PC-9 (cell line): Measurements from ENCODE around the gene CHRNB1. TPM values are rescaled to one million over a fixed set of nuclear protein-coding genes. Genes with fewer than 3 reads are reported as not detected.

ENCODE experiments used
- BruUV-seq: library from RNA; stranded (reverse); fragments of 400-500 nt; replicated peaks from 2 replicates; lab custom pipeline; 2021; lab: Mats Ljungman, UMichigan
- CTCF ChIA-PET: fragments of 300-600 bp; sonication (Branson Sonifier 250); formaldehyde crosslinking; loops from one replicate; lab custom pipeline; 2022; ENCODE audit warnings: antibody characterized with exemption; lab: Charles Lee
- POLR2A ChIA-PET: fragments of 300-600 bp; sonication (Branson Sonifier 250); formaldehyde crosslinking; loops from one replicate; lab custom pipeline; 2022; ENCODE audit warnings: antibody characterized with exemption; ENCODE audit not compliant: unreplicated experiment; lab: Charles Lee
- DNase-seq, 2 experiments: peaks; one replicate each; pipeline versions ENCODE4 v3.0.0 to v3.0.0-alpha.2; 2015 to 2022; ENCODE audit warnings: mixed read lengths in 1 of 2
- H2AFZ ChIP-seq: fragments of 200-600 bp; sonication (generic); 2 replicates; pipeline ENCODE4 v1.8.1; 2017; ENCODE audit warnings: antibody characterized with exemption
- H3F3A ChIP-seq: fragments of 200-600 bp; sonication (generic); 2 replicates; pipeline ENCODE4 v1.8.1; 2017; ENCODE audit warnings: antibody characterized with exemption, mild to moderate bottlenecking, low read depth; ENCODE audit not compliant: insufficient read depth
- H3K27ac ChIP-seq: fragments of 200-600 bp; sonication (generic); 2 replicates; pipeline ENCODE4 v1.6.1; 2016; ENCODE audit warnings: mixed run types
- H3K27me3 ChIP-seq: fragments of 200-600 bp; sonication (generic); 2 replicates; pipeline ENCODE4 v1.6.1; 2016; ENCODE audit warnings: low read depth, mixed run types; ENCODE audit not compliant: insufficient read depth
- H3K36me3 ChIP-seq: fragments of 200-600 bp; sonication (generic); 2 replicates; pipeline ENCODE4 v1.6.1; 2016; ENCODE audit warnings: low read depth, mixed run types
- H3K4me1 ChIP-seq: fragments of 200-600 bp; sonication (generic); replicated peaks from 2 replicates; pipeline ENCODE4 v1.6.1; 2016; ENCODE audit warnings: mixed run types; ENCODE audit not compliant: insufficient read depth
- H3K4me2 ChIP-seq: fragments of 200-600 bp; sonication (generic); 2 replicates; pipeline ENCODE4 v1.6.1; 2017; ENCODE audit warnings: mixed run types
- H3K4me3 ChIP-seq: fragments of 200-600 bp; sonication (generic); 2 replicates; pipeline ENCODE4 v1.6.1; 2016; ENCODE audit warnings: mixed run types
- H3K79me2 ChIP-seq: fragments of 200-600 bp; sonication (generic); 2 replicates; pipeline ENCODE4 v1.6.1; 2017; ENCODE audit warnings: low read depth, mixed run types
- H3K9me2 ChIP-seq: fragments of 200-600 bp; sonication (generic); 2 replicates; pipeline ENCODE4 v1.8.1; 2017; ENCODE audit warnings: mild to moderate bottlenecking; ENCODE audit not compliant: insufficient read depth
- H3K9me3 ChIP-seq: fragments of 200-600 bp; sonication (generic); 2 replicates; pipeline ENCODE4 v1.8.1; 2016; ENCODE audit warnings: low read depth; ENCODE audit not compliant: insufficient read depth
- H4K20me1 ChIP-seq: fragments of 200-600 bp; sonication (generic); 2 replicates; pipeline ENCODE4 v1.8.1; 2017; ENCODE audit not compliant: insufficient read depth
- CTCF ChIP-seq: fragments of 200-600 bp; sonication (generic); conservative IDR thresholded peaks from 2 replicates; pipeline ENCODE4 v1.6.1; 2017; ENCODE audit warnings: mixed run types, antibody characterized with exemption, mild to moderate bottlenecking, moderate library complexity
- EZH2 ChIP-seq: fragments of 200-600 bp; sonication (generic); IDR thresholded peaks from 2 replicates; pipeline ENCODE4 v1.8.0; 2017; ENCODE audit warnings: antibody characterized with exemption, low read depth
- intact Hi-C: fragments of 100-400 bp; cut with micrococcal nuclease; formaldehyde crosslinking; loops from one replicate; pipeline ENCODE4 v1.10.0; 2022; ENCODE audit not compliant: unreplicated experiment
- total RNA-seq: library from RNA; stranded (reverse); gene quantifications from 2 replicates; pipeline ENCODE4 v1.2.3, GENCODE V29; 2021

The CHRNB1 gene
- total RNA-seq, 1 experiment from 2014 or later = 53.4 TPM

GRCh38 chr17:7476494-7476893, 31.6 kb downstream of the CHRNB1 start:
- intact Hi-C loops = loop anchor here (2.0 kb wide), 1 partner anchor 32 kb away; the partner anchor contains the start of gene CHRNB1
- Histone ChIP-seq H3F3A (peaks cover 14% of the 10 kb centered on the region; the same call in 1 of the 2 replicates), H3K4me3 (no peak overlapping the region), H2AFZ (no peak overlapping the region), H3K9me3 (no peaks in the 10 kb centered on the region), H3K4me2 (peak overlapping the region; percentile 21), H3K9me2 (no peaks in the 10 kb centered on the region), H3K79me2 (peaks cover 58% of the 10 kb centered on the region), H4K20me1 (no peaks in the 10 kb centered on the region), H3K4me1 (peaks cover 37% of the 10 kb centered on the region), H3K27ac (peak overlapping the region; percentile 32; the same call in 1 of the 2 replicates), H3K27me3 (no peaks in the 10 kb centered on the region), H3K36me3 (no peaks in the 10 kb centered on the region)
- TSS peak; percentile 3 for BruUV-seq
- peak; percentile 56 to 58 for DNase-seq
- ChIA-PET POLR2A (interaction anchor here (0.6 kb wide), 2 partner anchors 99 to 145 kb away, joined by 6 to 11 read pairs; no protein-coding TSS in a partner anchor), CTCF (interaction anchor here (1.0 kb wide), 1 partner anchor 22 kb away, joined by 4 read pairs; no protein-coding TSS in a partner anchor)
- TF ChIP-seq EZH2 = no peak
- TF ChIP-seq CTCF = no peak

GRCh38 chr17:7476951-7477350, 32.1 kb downstream of the CHRNB1 start:
- TF ChIP-seq CTCF (no peak), EZH2 (no peak)
- H3K4me3 ChIP-seq = no peak overlapping the region
- no peak for DNase-seq
- H4K20me1 ChIP-seq = no peaks in the 10 kb centered on the region
- peaks cover 58% of the 10 kb centered on the region for H3K79me2 ChIP-seq
- no TSS peak for BruUV-seq
- H3K9me2 ChIP-seq = no peaks in the 10 kb centered on the region
- ChIA-PET POLR2A (no interaction called here), CTCF (no interaction called here)
- peak overlapping the region; percentile 21 for H3K4me2 ChIP-seq
- intact Hi-C loops = loop anchor here (2.0 kb wide), 1 partner anchor 32 kb away; the partner anchor contains the start of gene CHRNB1
- no peaks in the 10 kb centered on the region for H3K9me3 ChIP-seq
- H3K36me3 ChIP-seq = no peaks in the 10 kb centered on the region
- H3K4me1 ChIP-seq = peaks cover 37% of the 10 kb centered on the region
- H3K27ac ChIP-seq = no peak overlapping the region
- no peak overlapping the region for H2AFZ ChIP-seq
- H3K27me3 ChIP-seq = no peaks in the 10 kb centered on the region
- peaks cover 14% of the 10 kb centered on the region; the same call in 1 of the 2 replicates for H3F3A ChIP-seq

GRCh38 chr17:7477392-7478275, 32.8 kb downstream of the CHRNB1 start:
- Histone ChIP-seq H3F3A (peaks cover 14% of the 10 kb centered on the region; the same call in 1 of the 2 replicates), H3K4me1 (peaks cover 37% of the 10 kb centered on the region), H3K9me2 (no peaks in the 10 kb centered on the region), H3K27ac (no peak overlapping the region), H3K79me2 (peaks cover 58% of the 10 kb centered on the region), H3K36me3 (no peaks in the 10 kb centered on the region), H4K20me1 (no peaks in the 10 kb centered on the region), H3K27me3 (no peaks in the 10 kb centered on the region), H2AFZ (no peak overlapping the region), H3K9me3 (no peaks in the 10 kb centered on the region), H3K4me3 (no peak overlapping the region), H3K4me2 (peak overlapping the region; percentile 78)
- no TSS peak for BruUV-seq
- CTCF ChIA-PET = no interaction called here
- intact Hi-C loops = loop anchor here (2.0 kb wide), 1 partner anchor 33 kb away; the partner anchor contains the start of gene CHRNB1
- TF ChIP-seq CTCF (no peak), EZH2 (no peak)
- POLR2A ChIA-PET = interaction anchor here (0.6 to 0.7 kb wide), 3 partner anchors 10 to 257 kb away, joined by 3 to 11 read pairs (median 7); no protein-coding TSS in a partner anchor
- peak in 1 of 2 experiments; percentile 74 for DNase-seq
